BE2C (cell line): ENCODE data around the gene AQP6.

ENCODE experiments used
- DNase-seq: peaks from one replicate; pipeline ENCODE4 v3.0.0-alpha.2; 2020
- H3K27me3 ChIP-seq: fragments of 250-450 bp; sonication (Bioruptor Pico); 2 replicates; pipeline ENCODE4 v1.5.1; 2020; ENCODE audit warnings: mild to moderate bottlenecking
- H3K36me3 ChIP-seq: fragments of 250-450 bp; sonication (Bioruptor Pico); 2 replicates; pipeline ENCODE4 v1.5.1; 2020; ENCODE audit warnings: mild to moderate bottlenecking
- H3K4me1 ChIP-seq: fragments of 250-450 bp; sonication (Bioruptor Pico); 2 replicates; pipeline ENCODE4 v1.5.1; 2020
- H3K4me3 ChIP-seq: 2 replicates; pipeline ENCODE4 v1.5.1; 2011; ENCODE audit warnings: low read depth, low read length
- H3K9me3 ChIP-seq: fragments of 250-450 bp; sonication (Bioruptor Pico); 2 replicates; pipeline ENCODE4 v1.5.1; 2020
- CTCF ChIP-seq: IDR thresholded peaks from 2 replicates; pipeline ENCODE4 v1.5.1; 2012; ENCODE audit warnings: mild to moderate bottlenecking, low read depth, low read length

Gene AQP6

GRCh38 chr12:49945394-49946080, 27.2 kb upstream of the AQP6 start:
- Histone ChIP-seq H3K27me3 (no peaks in the 10 kb centered on the region), H3K36me3 (no peaks in the 10 kb centered on the region), H3K4me3 (peak overlapping the region; percentile 50), H3K9me3 (no peaks in the 10 kb centered on the region), H3K4me1 (peaks cover 46% of the 10 kb centered on the region)
- DNase-seq: peak; percentile 92
- TF ChIP-seq CTCF: peak; percentile 97

- Histone ChIP-seq H3K4me1 (peaks cover 49% of the 10 kb centered on the region), H3K9me3 (no peaks in the 10 kb centered on the region), H3K4me3 (no peak overlapping the region), H3K36me3 (no peaks in the 10 kb centered on the region), H3K27me3 (no peaks in the 10 kb centered on the region)
- TF ChIP-seq CTCF: no peak
- DNase-seq: no peak
These were observed 26.7 kb upstream of the AQP6 start for GRCh38 chr12:49946086-49946485.

GRCh38 chr12:49946497-49946896, 26.2 kb upstream of the AQP6 start:
- no peak overlapping the region for H3K4me3 ChIP-seq
- no peaks in the 10 kb centered on the region for H3K9me3 ChIP-seq
- no peak for DNase-seq
- H3K36me3 ChIP-seq: no peaks in the 10 kb centered on the region
- H3K27me3 ChIP-seq: no peaks in the 10 kb centered on the region
- peaks cover 49% of the 10 kb centered on the region for H3K4me1 ChIP-seq
- TF ChIP-seq CTCF: no peak

- H3K36me3 ChIP-seq: no peaks in the 10 kb centered on the region
- no peak for DNase-seq
- peaks cover 46% of the 10 kb centered on the region for H3K4me1 ChIP-seq
- H3K4me3 ChIP-seq: no peak overlapping the region
- no peaks in the 10 kb centered on the region for H3K9me3 ChIP-seq
- TF ChIP-seq CTCF: no peak
- H3K27me3 ChIP-seq: no peaks in the 10 kb centered on the region
These were observed 25.0 kb upstream of the AQP6 start for GRCh38 chr12:49947593-49948226.

GRCh38 chr12:49948866-49949845, 23.6 kb upstream of the AQP6 start:
- TF ChIP-seq CTCF: no peak
- Histone ChIP-seq H3K9me3 (no peaks in the 10 kb centered on the region), H3K27me3 (no peaks in the 10 kb centered on the region), H3K36me3 (no peaks in the 10 kb centered on the region), H3K4me3 (no peak overlapping the region), H3K4me1 (peaks cover 37% of the 10 kb centered on the region)
- DNase-seq: no peak
